ENCODE results near the gene DDO. TPM values are rescaled to one million over a fixed set of nuclear protein-coding genes. Genes with fewer than 3 reads are reported as not detected.

Gene DDO
- total RNA-seq, 2 experiments from 2014 or later = not detected

DNA sequence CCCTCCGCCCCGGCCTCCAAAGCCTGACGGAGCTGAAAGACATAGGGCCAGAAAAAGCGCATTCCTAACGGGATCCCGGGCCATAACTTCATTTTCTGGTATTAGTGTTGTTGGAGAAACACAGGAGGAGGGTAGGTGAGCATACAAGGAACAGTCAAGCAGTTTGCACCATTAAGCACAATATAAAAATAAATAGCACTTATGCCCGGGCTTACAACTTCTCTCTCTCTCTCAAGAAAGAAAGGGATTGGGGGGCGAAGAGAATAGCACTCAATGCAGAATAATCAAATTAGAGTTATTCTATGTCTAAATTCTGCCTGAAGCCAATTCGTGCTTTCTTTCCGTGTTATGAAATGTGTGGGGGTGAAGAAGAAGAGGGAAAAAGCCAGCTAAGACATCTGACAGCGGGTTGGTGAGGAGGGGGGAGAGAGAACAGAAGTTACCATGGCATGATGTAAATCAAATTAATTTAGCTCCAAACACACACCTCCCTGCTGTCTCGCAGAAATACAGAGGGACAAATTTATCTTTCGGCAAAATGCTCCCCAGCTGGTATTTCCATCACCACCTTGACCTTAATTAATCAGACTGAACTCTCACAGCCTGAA lies 56.7 kb downstream of the DDO start:
- Histone ChIP-seq H2AFZ (ENCODE audit: low read length) (no peak overlapping the region), H3K27ac (ENCODE audit: low read depth, low read length, poor library complexity, severe bottlenecking) (no peak overlapping the region), H3K4me1 (ENCODE audit: insufficient read depth, low read length, poor library complexity, severe bottlenecking) (no peaks in the 10 kb centered on the region), H4K20me1 (ENCODE audit: insufficient read depth, low read length) (no peaks in the 10 kb centered on the region), H3K4me2 (ENCODE audit: low read length) (no peak overlapping the region), H3K36me3 (ENCODE audit: insufficient read depth, low read length) (no peaks in the 10 kb centered on the region), H3K4me3 (ENCODE audit: low read depth, low read length, poor library complexity, severe bottlenecking) (no peak overlapping the region), H3K9me3 (ENCODE audit: low read length) (no peaks in the 10 kb centered on the region), H3K9me2 (ENCODE audit: insufficient read depth, low read length) (no peaks in the 10 kb centered on the region), H3K79me2 (ENCODE audit: insufficient read depth, low read depth, low read length) (no peaks in the 10 kb centered on the region)
- CTCF ChIA-PET (ENCODE audit: unreplicated experiment) = no interaction called here
- no peak for DNase-seq (ENCODE audit: low spot score)
- TF ChIP-seq, protein P1, sequence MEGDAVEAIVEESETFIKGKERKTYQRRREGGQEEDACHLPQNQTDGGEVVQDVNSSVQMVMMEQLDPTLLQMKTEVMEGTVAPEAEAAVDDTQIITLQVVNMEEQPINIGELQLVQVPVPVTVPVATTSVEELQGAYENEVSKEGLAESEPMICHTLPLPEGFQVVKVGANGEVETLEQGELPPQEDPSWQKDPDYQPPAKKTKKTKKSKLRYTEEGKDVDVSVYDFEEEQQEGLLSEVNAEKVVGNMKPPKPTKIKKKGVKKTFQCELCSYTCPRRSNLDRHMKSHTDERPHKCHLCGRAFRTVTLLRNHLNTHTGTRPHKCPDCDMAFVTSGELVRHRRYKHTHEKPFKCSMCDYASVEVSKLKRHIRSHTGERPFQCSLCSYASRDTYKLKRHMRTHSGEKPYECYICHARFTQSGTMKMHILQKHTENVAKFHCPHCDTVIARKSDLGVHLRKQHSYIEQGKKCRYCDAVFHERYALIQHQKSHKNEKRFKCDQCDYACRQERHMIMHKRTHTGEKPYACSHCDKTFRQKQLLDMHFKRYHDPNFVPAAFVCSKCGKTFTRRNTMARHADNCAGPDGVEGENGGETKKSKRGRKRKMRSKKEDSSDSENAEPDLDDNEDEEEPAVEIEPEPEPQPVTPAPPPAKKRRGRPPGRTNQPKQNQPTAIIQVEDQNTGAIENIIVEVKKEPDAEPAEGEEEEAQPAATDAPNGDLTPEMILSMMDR (conservative IDR thresholded peaks at IDR 0.05; ENCODE audit: low read length) = no peak
- no peak for TF ChIP-seq EZH2phosphoT487 (IDR thresholded peaks at IDR 0.05; ENCODE audit: borderline replicate concordance, low read depth, low read length)
- intact Hi-C loops (cut with micrococcal nuclease; ENCODE audit: unreplicated experiment) = no loop called here
- BruUV-seq (replicated peaks) = no TSS peak
- POLR2A ChIA-PET = interaction anchor here (0.6 kb wide), 1 partner anchor 152 kb away, joined by 3 read pairs; no protein-coding TSS in a partner anchor

DNA sequence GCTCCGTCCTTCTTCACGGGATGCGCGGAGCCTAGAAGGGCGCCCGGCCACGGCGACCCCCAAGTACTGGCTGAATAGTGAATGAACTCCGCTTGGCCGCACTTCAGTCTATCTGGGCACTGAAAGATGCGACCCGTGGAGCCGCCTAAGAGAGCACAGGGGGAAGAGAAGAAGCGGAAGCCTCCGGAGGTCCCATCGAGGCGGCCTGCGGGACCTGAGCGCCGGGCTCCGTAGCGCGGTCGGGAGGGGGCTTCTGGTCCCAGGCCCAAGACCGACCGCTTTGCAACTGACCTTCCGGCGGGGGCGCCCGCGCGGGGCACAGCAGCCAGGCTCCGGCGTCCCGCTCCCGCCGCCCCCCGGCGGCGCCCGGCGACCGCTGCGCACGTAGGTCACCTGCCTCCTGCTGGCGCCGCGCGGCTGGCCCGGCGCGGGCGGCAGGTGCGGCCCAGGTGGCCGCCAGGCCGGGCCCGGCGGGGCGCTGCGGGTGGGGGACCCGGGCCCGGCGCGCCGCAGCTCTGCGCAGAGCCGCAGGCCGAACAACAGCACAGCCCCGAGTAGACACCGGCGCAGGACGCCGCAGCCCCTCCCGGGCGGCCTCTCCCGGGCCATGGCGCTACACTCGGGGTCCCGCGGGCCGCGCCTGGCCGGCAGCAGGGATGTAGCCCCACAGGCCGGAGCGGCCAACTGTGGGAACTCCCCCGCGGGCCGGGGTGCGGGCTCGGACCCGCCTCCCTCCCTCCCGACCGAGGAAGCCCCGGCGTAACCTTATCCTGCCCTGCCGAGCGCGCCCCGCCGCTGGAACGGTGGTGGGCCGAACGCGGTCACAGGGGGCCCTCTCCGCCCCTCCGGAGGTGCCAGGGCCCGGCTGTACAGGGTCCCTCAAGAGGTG lies 57.5 kb downstream of the DDO start, which contains the start of gene METTL24:
Gene METTL24 (minus strand): TSS at position 686 of the 889 bp plus-strand sequence. CDS start 77 bp downstream, at position 609.
- Histone ChIP-seq H2AFZ (ENCODE audit: low read length) (no peak within 1 kb of the TSS), H3K9me2 (ENCODE audit: insufficient read depth, low read length) (no peaks in the 10 kb centered on the region), H3K4me1 (ENCODE audit: insufficient read depth, low read length, poor library complexity, severe bottlenecking) (no peaks in the 10 kb centered on the region), H3K36me3 (ENCODE audit: insufficient read depth, low read length) (no peaks in the 10 kb centered on the region), H3K9me3 (ENCODE audit: low read length) (no peaks in the 10 kb centered on the region), H3K4me3 (ENCODE audit: low read depth, low read length, poor library complexity, severe bottlenecking) (no peak within 1 kb of the TSS), H3K27ac (ENCODE audit: low read depth, low read length, poor library complexity, severe bottlenecking) (no peak within 1 kb of the TSS), H3K79me2 (ENCODE audit: insufficient read depth, low read depth, low read length) (no peaks in the 10 kb centered on the region), H4K20me1 (ENCODE audit: insufficient read depth, low read length) (no peaks in the 10 kb centered on the region), H3K4me2 (ENCODE audit: low read length) (no peak within 1 kb of the TSS)
- BruUV-seq (replicated peaks) = no TSS peak
- POLR2A ChIA-PET = no interaction called here
- TF ChIP-seq, protein P1 (conservative IDR thresholded peaks at IDR 0.05; ENCODE audit: low read length) = no peak
- no peak for TF ChIP-seq EZH2phosphoT487 (IDR thresholded peaks at IDR 0.05; ENCODE audit: borderline replicate concordance, low read depth, low read length)
- CTCF ChIA-PET (ENCODE audit: unreplicated experiment) = no interaction called here
- no peak for DNase-seq (ENCODE audit: low spot score)
- intact Hi-C loops (cut with micrococcal nuclease; ENCODE audit: unreplicated experiment) = no loop called here

DNA sequence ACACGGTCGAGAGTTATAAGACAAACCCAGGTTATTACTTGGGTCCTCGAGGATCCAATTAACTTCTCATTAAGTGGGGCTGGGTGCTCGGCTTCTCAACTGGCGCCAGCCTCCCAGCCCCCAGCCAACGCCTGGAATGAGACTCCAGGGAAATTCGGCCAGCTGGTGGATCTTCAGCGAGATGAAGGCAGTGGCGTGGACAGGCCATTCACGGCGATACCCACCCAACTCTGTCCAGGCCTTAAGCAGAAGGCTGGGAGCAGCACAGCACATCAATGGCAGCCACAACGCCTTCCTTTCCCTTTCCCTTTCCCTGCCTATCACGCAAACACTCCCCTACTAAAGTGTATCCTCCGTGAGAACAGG lies 58.1 kb downstream of the DDO start:
- H3K4me1 ChIP-seq (ENCODE audit: insufficient read depth, low read length, poor library complexity, severe bottlenecking) = no peaks in the 10 kb centered on the region
- no peak overlapping the region for H3K4me3 ChIP-seq (ENCODE audit: low read depth, low read length, poor library complexity, severe bottlenecking)
- H3K4me2 ChIP-seq (ENCODE audit: low read length) = no peak overlapping the region
- CTCF ChIA-PET (ENCODE audit: unreplicated experiment) = no interaction called here
- POLR2A ChIA-PET = no interaction called here
- TF ChIP-seq EZH2phosphoT487 (IDR thresholded peaks at IDR 0.05; ENCODE audit: borderline replicate concordance, low read depth, low read length) = no peak
- TF ChIP-seq, protein P1 (conservative IDR thresholded peaks at IDR 0.05; ENCODE audit: low read length) = no peak
- no peaks in the 10 kb centered on the region for H4K20me1 ChIP-seq (ENCODE audit: insufficient read depth, low read length)
- H3K27ac ChIP-seq (ENCODE audit: low read depth, low read length, poor library complexity, severe bottlenecking) = no peak overlapping the region
- no peaks in the 10 kb centered on the region for H3K36me3 ChIP-seq (ENCODE audit: insufficient read depth, low read length)
- H3K9me3 ChIP-seq (ENCODE audit: low read length) = no peaks in the 10 kb centered on the region
- DNase-seq (ENCODE audit: low spot score) = no peak
- intact Hi-C loops (cut with micrococcal nuclease; ENCODE audit: unreplicated experiment) = no loop called here
- no peak overlapping the region for H2AFZ ChIP-seq (ENCODE audit: low read length)
- no TSS peak for BruUV-seq (replicated peaks)
- H3K79me2 ChIP-seq (ENCODE audit: insufficient read depth, low read depth, low read length) = no peaks in the 10 kb centered on the region
- no peaks in the 10 kb centered on the region for H3K9me2 ChIP-seq (ENCODE audit: insufficient read depth, low read length)
